GM23338 (cell line): Measurements from ENCODE around the gene TBC1D14. TPM values are rescaled to one million over a fixed set of nuclear protein-coding genes. Genes with fewer than 3 reads are reported as not detected.

ENCODE experiments used
- ATAC-seq: fragments of 200-7000 bp; cut with Tn5 transposase; 3 replicates; pipeline ENCODE4 v1.9.1; 2020
- DNase-seq: peaks from one replicate; pipeline ENCODE4 v3.0.0-alpha.2; 2015; ENCODE audit warnings: low spot score
- H2AFZ ChIP-seq: fragments of 200-600 bp; sonication (generic); 2 replicates; pipeline ENCODE4 v1.8.0; 2016; ENCODE audit warnings: antibody characterized with exemption, mild to moderate bottlenecking, moderate library complexity
- H3F3A ChIP-seq: fragments of 200-600 bp; sonication (generic); replicated peaks from 2 replicates; pipeline ENCODE4 v1.8.0; 2017; ENCODE audit warnings: antibody characterized with exemption, mixed run types, low read depth
- H3K27ac ChIP-seq: fragments of 200-600 bp; sonication (generic); 2 replicates; pipeline ENCODE4 v1.6.1; 2016; ENCODE audit warnings: low read depth
- H3K27me3 ChIP-seq: fragments of 200-600 bp; sonication (generic); 2 replicates; pipeline ENCODE4 v1.8.0; 2016; ENCODE audit warnings: mild to moderate bottlenecking, mixed run types, moderate library complexity; ENCODE audit not compliant: insufficient read depth
- H3K36me3 ChIP-seq: fragments of 200-600 bp; sonication (generic); 2 replicates; pipeline ENCODE4 v1.8.0; 2016; ENCODE audit warnings: mild to moderate bottlenecking; ENCODE audit not compliant: insufficient read depth
- H3K4me1 ChIP-seq: fragments of 200-600 bp; sonication (generic); 2 replicates; pipeline ENCODE4 v1.8.0; 2016; ENCODE audit warnings: mild to moderate bottlenecking, moderate library complexity; ENCODE audit not compliant: insufficient read depth
- H3K4me2 ChIP-seq: fragments of 200-600 bp; sonication (generic); 2 replicates; pipeline ENCODE4 v1.7.1; 2017; ENCODE audit warnings: mixed run types
- H3K4me3 ChIP-seq: fragments of 200-600 bp; sonication (generic); 2 replicates; pipeline ENCODE4 v1.6.1; 2016; ENCODE audit warnings: mixed run types
- H3K79me2 ChIP-seq: fragments of 200-600 bp; sonication (generic); replicated peaks from 2 replicates; pipeline ENCODE4 v1.8.0; 2017; ENCODE audit warnings: mild to moderate bottlenecking; ENCODE audit not compliant: insufficient read depth
- H3K9me2 ChIP-seq: fragments of 200-600 bp; sonication (generic); 2 replicates; pipeline ENCODE4 v1.8.0; 2017; ENCODE audit not compliant: insufficient read depth
- H4K20me1 ChIP-seq: fragments of 200-600 bp; sonication (generic); replicated peaks from 2 replicates; pipeline ENCODE4 v1.8.0; 2017; ENCODE audit warnings: mild to moderate bottlenecking; ENCODE audit not compliant: insufficient read depth
- H3K27ac Mint-ChIP-seq: 2 replicates; pipeline ENCODE4 v1.8.0; 2020; ENCODE audit warnings: inconsistent platforms, mild to moderate bottlenecking, moderate library complexity, mixed read lengths
- H3K27me3 Mint-ChIP-seq: 3 replicates; pipeline ENCODE4 v1.8.0; 2022; ENCODE audit warnings: low read depth, mild to moderate bottlenecking, moderate library complexity, mixed read lengths, inconsistent platforms; ENCODE audit not compliant: insufficient read depth, poor library complexity
- H3K36me3 Mint-ChIP-seq: 3 replicates; pipeline ENCODE4 v1.8.0; 2021; ENCODE audit warnings: low read depth, mild to moderate bottlenecking, inconsistent platforms, moderate library complexity, mixed read lengths
- H3K4me1 Mint-ChIP-seq: 3 replicates; pipeline ENCODE4 v1.8.0; 2020; ENCODE audit warnings: mild to moderate bottlenecking, inconsistent platforms, mixed read lengths
- H3K4me3 Mint-ChIP-seq: 3 replicates; pipeline ENCODE4 v1.8.0; 2021; ENCODE audit warnings: moderate library complexity, mild to moderate bottlenecking, inconsistent platforms, mixed read lengths
- H3K9me3 Mint-ChIP-seq: 3 replicates; pipeline ENCODE4 v1.8.0; 2020; ENCODE audit warnings: moderate library complexity, mild to moderate bottlenecking, inconsistent platforms, mixed read lengths
- CREB1 ChIP-seq: fragments of 250-450 bp; sonication (Bioruptor Pico); IDR thresholded peaks from 2 replicates; pipeline ENCODE4 v1.5.0; 2020; ENCODE audit warnings: low read depth, mild to moderate bottlenecking, moderate library complexity
- EZH2 ChIP-seq: fragments of 200-600 bp; sonication (generic); IDR thresholded peaks from one replicate; pipeline ENCODE4 v1.8.0; 2017; ENCODE audit warnings: antibody characterized with exemption, mild to moderate bottlenecking, low read depth; ENCODE audit not compliant: unreplicated experiment
- EZH2phosphoT487 ChIP-seq: fragments of 200-600 bp; sonication (generic); IDR thresholded peaks from one replicate; pipeline ENCODE4 v1.8.1; 2018; ENCODE audit warnings: antibody characterized with exemption; ENCODE audit not compliant: unreplicated experiment
- JUNB ChIP-seq: IDR thresholded peaks from one replicate; pipeline ENCODE4 v1.6.1; 2016; ENCODE audit warnings: antibody characterized with exemption; ENCODE audit not compliant: unreplicated experiment
- NANOG ChIP-seq: IDR thresholded peaks from 2 replicates; pipeline ENCODE4 v1.6.1; 2016; ENCODE audit warnings: antibody characterized with exemption, borderline replicate concordance
- POLR2AphosphoS5 ChIP-seq: IDR thresholded peaks from 2 replicates; pipeline ENCODE4 v1.6.1; 2016; ENCODE audit warnings: antibody characterized with exemption, low read depth
- STAT1 ChIP-seq: IDR thresholded peaks from one replicate; pipeline ENCODE4 v1.6.1; 2016; ENCODE audit warnings: antibody characterized with exemption; ENCODE audit not compliant: unreplicated experiment
- ZNF114 ChIP-seq: fragments of 250-450 bp; sonication (Bioruptor Pico); IDR thresholded peaks from 2 replicates; pipeline ENCODE4 v1.5.0; 2020; ENCODE audit warnings: mild to moderate bottlenecking, moderate library complexity
- ZNF331 ChIP-seq: fragments of 250-450 bp; sonication (Bioruptor Pico); IDR thresholded peaks from 2 replicates; pipeline ENCODE4 v1.5.0; 2020; ENCODE audit warnings: low read depth, mild to moderate bottlenecking, moderate library complexity
- polyA plus RNA-seq: library from polyadenylated mRNA; unstranded; fragments of >200 nt; fragmentation: Nextera tagmentation; extraction: Ambion mirVana; gene quantifications from 2 replicates; pipeline ENCODE4 v1.2.1, GENCODE V29; 2016
- total RNA-seq: library from RNA; depleted of rRNA; stranded (reverse); fragments of >200 nt; shearing (Covaris generic); gene quantifications from 2 replicates; pipeline ENCODE4 v1.2.3, GENCODE V29; 2014
- TF ChIP-seq, protein P1 (sequence below): fragments of 250-450 bp; sonication (Bioruptor Pico); IDR thresholded peaks from 2 replicates; pipeline ENCODE4 v1.5.0; 2020; ENCODE audit warnings: mild to moderate bottlenecking, moderate library complexity
- TF ChIP-seq, protein P2 (sequence below), 2 experiments: fragments of 200-600 bp in 1 of 2; sonication (generic) in 1 of 2; conservative IDR thresholded peaks; 2 replicates each; pipeline versions ENCODE4 v1.5.1 to v1.6.1; 2016 to 2017; ENCODE audit warnings: antibody characterized with exemption in 2 of 2, low read depth in 2 of 2, mild to moderate bottlenecking in 2 of 2, moderate library complexity in 1 of 2
- TF ChIP-seq, protein P3 (sequence below): IDR thresholded peaks from 2 replicates; pipeline ENCODE4 v1.6.1; 2016; ENCODE audit warnings: antibody characterized with exemption
- TF ChIP-seq, protein P4 (sequence below): IDR thresholded peaks from one replicate; pipeline ENCODE4 v1.6.1; 2018; ENCODE audit warnings: antibody characterized with exemption; ENCODE audit not compliant: unreplicated experiment

TBC1D14 gene
- total and polyA plus RNA-seq, 2 experiments from 2014 or later, result 18.2 to 59.7 TPM

DNA sequence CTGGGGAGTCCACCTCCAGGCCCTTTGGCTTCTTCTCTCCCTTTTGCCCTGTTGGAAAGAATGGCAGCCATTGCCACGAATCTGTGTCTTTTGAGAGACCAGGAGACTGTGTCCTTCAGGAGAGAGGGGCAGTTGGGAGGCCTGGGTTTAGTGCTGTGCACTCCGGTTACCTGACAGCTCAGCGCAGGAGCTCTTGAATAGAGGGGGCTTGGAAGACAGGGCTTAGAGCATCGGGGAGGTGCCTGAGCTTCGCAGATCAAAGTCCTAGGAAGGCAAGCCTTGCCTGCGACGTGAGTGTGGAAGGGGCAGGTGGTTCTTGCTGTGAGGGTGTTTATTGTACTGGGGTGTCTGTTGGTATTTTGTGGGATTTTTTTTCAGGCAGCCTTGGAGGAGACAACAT, 91.6 kb downstream of the TBC1D14 start:
- Histone ChIP-seq H3K4me2 (no peak overlapping the region), H3K79me2 (peaks cover 13% of the 10 kb centered on the region), H3K9me2 (no peaks in the 10 kb centered on the region), H2AFZ (no peak overlapping the region), H3K4me1 (peaks cover 2% of the 10 kb centered on the region; the same call in 1 of the 2 replicates), H3K27me3 (no peaks in the 10 kb centered on the region), H4K20me1 (peaks cover 39% of the 10 kb centered on the region), H3F3A (0 out of 2 replicates have a peak, but pooled peaks cover 2% of the 10 kb centered on the region), H3K4me3 (no peak overlapping the region), H3K36me3 (peaks cover 22% of the 10 kb centered on the region; the same call in 1 of the 2 replicates), H3K27ac (no peak overlapping the region)
- Mint-ChIP-seq H3K9me3 (no peaks in the 10 kb centered on the region), H3K4me3 (no peak overlapping the region), H3K4me1 (no peaks in the 10 kb centered on the region; the same call in 1 of the 3 replicates), H3K27ac (no peak overlapping the region), H3K27me3 (peaks cover 4% of the 10 kb centered on the region), H3K36me3 (peaks cover 77% of the 10 kb centered on the region)
- ATAC-seq (no peak), DNase-seq (no peak)
- TF ChIP-seq, protein P1, sequence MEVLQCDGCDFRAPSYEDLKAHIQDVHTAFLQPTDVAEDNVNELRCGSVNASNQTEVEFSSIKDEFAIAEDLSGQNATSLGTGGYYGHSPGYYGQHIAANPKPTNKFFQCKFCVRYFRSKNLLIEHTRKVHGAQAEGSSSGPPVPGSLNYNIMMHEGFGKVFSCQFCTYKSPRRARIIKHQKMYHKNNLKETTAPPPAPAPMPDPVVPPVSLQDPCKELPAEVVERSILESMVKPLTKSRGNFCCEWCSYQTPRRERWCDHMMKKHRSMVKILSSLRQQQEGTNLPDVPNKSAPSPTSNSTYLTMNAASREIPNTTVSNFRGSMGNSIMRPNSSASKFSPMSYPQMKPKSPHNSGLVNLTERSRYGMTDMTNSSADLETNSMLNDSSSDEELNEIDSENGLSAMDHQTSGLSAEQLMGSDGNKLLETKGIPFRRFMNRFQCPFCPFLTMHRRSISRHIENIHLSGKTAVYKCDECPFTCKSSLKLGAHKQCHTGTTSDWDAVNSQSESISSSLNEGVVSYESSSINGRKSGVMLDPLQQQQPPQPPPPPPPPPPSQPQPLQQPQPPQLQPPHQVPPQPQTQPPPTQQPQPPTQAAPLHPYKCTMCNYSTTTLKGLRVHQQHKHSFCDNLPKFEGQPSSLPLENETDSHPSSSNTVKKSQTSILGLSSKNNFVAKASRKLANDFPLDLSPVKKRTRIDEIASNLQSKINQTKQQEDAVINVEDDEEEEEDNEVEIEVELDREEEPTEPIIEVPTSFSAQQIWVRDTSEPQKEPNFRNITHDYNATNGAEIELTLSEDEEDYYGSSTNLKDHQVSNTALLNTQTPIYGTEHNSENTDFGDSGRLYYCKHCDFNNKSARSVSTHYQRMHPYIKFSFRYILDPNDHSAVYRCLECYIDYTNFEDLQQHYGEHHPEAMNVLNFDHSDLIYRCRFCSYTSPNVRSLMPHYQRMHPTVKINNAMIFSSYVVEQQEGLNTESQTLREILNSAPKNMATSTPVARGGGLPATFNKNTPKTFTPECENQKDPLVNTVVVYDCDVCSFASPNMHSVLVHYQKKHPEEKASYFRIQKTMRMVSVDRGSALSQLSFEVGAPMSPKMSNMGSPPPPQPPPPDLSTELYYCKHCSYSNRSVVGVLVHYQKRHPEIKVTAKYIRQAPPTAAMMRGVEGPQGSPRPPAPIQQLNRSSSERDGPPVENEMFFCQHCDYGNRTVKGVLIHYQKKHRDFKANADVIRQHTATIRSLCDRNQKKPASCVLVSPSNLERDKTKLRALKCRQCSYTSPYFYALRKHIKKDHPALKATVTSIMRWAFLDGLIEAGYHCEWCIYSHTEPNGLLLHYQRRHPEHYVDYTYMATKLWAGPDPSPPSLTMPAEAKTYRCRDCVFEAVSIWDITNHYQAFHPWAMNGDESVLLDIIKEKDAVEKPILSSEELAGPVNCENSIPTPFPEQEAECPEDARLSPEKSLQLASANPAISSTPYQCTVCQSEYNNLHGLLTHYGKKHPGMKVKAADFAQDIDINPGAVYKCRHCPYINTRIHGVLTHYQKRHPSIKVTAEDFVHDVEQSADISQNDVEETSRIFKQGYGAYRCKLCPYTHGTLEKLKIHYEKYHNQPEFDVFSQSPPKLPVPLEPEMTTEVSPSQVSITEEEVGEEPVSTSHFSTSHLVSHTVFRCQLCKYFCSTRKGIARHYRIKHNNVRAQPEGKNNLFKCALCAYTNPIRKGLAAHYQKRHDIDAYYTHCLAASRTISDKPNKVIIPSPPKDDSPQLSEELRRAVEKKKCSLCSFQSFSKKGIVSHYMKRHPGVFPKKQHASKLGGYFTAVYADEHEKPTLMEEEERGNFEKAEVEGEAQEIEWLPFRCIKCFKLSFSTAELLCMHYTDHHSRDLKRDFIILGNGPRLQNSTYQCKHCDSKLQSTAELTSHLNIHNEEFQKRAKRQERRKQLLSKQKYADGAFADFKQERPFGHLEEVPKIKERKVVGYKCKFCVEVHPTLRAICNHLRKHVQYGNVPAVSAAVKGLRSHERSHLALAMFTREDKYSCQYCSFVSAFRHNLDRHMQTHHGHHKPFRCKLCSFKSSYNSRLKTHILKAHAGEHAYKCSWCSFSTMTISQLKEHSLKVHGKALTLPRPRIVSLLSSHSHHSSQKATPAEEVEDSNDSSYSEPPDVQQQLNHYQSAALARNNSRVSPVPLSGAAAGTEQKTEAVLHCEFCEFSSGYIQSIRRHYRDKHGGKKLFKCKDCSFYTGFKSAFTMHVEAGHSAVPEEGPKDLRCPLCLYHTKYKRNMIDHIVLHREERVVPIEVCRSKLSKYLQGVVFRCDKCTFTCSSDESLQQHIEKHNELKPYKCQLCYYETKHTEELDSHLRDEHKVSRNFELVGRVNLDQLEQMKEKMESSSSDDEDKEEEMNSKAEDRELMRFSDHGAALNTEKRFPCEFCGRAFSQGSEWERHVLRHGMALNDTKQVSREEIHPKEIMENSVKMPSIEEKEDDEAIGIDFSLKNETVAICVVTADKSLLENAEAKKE (CRISPR knock-in tag), result no peak
- TF ChIP-seq ZNF331 (CRISPR knock-in tag) (no peak), ZNF114 (CRISPR knock-in tag) (no peak), POLR2AphosphoS5 (no peak), JUNB (no peak), CREB1 (CRISPR knock-in tag) (no peak), STAT1 (no peak), NANOG (no peak), EZH2 (no peak), EZH2phosphoT487 (no peak)
- TF ChIP-seq, protein P2, sequence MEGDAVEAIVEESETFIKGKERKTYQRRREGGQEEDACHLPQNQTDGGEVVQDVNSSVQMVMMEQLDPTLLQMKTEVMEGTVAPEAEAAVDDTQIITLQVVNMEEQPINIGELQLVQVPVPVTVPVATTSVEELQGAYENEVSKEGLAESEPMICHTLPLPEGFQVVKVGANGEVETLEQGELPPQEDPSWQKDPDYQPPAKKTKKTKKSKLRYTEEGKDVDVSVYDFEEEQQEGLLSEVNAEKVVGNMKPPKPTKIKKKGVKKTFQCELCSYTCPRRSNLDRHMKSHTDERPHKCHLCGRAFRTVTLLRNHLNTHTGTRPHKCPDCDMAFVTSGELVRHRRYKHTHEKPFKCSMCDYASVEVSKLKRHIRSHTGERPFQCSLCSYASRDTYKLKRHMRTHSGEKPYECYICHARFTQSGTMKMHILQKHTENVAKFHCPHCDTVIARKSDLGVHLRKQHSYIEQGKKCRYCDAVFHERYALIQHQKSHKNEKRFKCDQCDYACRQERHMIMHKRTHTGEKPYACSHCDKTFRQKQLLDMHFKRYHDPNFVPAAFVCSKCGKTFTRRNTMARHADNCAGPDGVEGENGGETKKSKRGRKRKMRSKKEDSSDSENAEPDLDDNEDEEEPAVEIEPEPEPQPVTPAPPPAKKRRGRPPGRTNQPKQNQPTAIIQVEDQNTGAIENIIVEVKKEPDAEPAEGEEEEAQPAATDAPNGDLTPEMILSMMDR (conservative IDR thresholded peaks at IDR 0.05; ENCODE audit: low read depth in 2 of 2), result no peak
- TF ChIP-seq, protein P3, sequence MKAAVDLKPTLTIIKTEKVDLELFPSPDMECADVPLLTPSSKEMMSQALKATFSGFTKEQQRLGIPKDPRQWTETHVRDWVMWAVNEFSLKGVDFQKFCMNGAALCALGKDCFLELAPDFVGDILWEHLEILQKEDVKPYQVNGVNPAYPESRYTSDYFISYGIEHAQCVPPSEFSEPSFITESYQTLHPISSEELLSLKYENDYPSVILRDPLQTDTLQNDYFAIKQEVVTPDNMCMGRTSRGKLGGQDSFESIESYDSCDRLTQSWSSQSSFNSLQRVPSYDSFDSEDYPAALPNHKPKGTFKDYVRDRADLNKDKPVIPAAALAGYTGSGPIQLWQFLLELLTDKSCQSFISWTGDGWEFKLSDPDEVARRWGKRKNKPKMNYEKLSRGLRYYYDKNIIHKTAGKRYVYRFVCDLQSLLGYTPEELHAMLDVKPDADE, result no peak
- TF ChIP-seq, protein P4, sequence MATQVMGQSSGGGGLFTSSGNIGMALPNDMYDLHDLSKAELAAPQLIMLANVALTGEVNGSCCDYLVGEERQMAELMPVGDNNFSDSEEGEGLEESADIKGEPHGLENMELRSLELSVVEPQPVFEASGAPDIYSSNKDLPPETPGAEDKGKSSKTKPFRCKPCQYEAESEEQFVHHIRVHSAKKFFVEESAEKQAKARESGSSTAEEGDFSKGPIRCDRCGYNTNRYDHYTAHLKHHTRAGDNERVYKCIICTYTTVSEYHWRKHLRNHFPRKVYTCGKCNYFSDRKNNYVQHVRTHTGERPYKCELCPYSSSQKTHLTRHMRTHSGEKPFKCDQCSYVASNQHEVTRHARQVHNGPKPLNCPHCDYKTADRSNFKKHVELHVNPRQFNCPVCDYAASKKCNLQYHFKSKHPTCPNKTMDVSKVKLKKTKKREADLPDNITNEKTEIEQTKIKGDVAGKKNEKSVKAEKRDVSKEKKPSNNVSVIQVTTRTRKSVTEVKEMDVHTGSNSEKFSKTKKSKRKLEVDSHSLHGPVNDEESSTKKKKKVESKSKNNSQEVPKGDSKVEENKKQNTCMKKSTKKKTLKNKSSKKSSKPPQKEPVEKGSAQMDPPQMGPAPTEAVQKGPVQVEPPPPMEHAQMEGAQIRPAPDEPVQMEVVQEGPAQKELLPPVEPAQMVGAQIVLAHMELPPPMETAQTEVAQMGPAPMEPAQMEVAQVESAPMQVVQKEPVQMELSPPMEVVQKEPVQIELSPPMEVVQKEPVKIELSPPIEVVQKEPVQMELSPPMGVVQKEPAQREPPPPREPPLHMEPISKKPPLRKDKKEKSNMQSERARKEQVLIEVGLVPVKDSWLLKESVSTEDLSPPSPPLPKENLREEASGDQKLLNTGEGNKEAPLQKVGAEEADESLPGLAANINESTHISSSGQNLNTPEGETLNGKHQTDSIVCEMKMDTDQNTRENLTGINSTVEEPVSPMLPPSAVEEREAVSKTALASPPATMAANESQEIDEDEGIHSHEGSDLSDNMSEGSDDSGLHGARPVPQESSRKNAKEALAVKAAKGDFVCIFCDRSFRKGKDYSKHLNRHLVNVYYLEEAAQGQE, result no peak
